LNCAP (cell line): ENCODE data around the gene SPATA2.

Source experiments
- TF ChIP-seq, protein P1 (sequence below): fragments of 450-650 bp; IDR thresholded peaks from 2 replicates; pipeline ENCODE4 v1.5.1; 2017; ENCODE audit warnings: mild to moderate bottlenecking

The SPATA2 gene, protein sequence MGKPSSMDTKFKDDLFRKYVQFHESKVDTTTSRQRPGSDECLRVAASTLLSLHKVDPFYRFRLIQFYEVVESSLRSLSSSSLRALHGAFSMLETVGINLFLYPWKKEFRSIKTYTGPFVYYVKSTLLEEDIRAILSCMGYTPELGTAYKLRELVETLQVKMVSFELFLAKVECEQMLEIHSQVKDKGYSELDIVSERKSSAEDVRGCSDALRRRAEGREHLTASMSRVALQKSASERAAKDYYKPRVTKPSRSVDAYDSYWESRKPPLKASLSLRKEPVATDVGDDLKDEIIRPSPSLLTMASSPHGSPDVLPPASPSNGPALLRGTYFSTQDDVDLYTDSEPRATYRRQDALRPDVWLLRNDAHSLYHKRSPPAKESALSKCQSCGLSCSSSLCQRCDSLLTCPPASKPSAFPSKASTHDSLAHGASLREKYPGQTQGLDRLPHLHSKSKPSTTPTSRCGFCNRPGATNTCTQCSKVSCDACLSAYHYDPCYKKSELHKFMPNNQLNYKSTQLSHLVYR

DNA sequence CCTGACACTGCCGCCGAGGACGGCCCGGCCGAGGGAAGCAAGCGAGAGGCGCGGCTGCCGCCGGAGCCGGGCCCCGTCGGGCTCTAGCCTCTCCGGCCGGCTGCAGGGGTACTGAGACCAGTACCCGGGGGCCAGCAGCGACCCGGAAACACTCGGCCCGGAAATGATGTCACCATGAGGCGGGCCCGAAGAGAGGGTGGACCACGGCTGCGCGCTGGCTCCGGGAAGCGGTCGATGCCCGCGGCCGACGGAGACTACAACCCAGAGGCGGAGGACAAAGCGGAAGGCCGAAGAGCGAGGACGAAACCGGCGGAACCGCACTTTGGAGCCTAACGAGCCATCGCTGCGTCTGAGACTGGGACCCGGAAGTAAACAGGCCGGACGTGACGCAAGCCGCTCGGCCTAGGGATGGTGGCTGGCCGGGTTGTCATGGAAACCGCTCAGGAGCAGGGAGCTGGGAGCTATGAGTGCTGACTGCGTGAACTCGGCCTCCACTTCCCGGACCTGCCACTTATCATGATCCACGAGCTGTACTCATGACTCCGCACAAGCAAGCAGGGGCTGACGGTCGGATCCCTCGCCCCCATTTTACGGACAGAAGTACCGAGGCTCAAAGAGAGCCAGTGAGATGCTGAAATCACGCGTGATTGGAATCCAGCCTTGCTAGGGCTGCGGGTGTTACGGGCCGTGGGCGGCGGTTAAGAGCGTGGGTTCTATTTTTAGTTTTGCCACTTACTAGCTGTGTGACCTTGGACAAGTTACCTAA, at the start of gene SPATA2:
TSS of gene SPATA2 (minus strand) at position 150 of the 766 bp plus-strand sequence. CDS start 7,039 bp downstream, outside the sequence.
- TF ChIP-seq, protein P1, sequence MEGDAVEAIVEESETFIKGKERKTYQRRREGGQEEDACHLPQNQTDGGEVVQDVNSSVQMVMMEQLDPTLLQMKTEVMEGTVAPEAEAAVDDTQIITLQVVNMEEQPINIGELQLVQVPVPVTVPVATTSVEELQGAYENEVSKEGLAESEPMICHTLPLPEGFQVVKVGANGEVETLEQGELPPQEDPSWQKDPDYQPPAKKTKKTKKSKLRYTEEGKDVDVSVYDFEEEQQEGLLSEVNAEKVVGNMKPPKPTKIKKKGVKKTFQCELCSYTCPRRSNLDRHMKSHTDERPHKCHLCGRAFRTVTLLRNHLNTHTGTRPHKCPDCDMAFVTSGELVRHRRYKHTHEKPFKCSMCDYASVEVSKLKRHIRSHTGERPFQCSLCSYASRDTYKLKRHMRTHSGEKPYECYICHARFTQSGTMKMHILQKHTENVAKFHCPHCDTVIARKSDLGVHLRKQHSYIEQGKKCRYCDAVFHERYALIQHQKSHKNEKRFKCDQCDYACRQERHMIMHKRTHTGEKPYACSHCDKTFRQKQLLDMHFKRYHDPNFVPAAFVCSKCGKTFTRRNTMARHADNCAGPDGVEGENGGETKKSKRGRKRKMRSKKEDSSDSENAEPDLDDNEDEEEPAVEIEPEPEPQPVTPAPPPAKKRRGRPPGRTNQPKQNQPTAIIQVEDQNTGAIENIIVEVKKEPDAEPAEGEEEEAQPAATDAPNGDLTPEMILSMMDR, result no peak

DNA sequence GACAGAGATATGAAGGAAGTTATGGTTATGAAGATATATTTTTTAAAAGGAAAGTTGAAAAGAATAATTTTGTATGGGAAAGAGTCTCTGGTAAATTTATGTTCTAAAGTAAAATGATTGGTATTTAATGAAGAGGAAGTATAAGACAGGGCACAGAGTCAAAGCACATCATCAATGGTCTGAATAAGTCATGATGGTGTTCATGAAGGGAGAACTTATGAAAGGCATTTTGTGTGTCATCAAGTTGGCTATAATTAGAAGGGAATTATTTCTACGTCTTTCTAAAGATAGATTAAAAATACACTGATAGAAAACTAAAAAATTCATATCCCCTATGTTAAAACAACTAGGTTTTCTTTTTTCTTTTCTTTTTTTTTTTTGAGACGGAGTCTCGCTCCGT, 46.1 kb upstream of the SPATA2 start:
- TF ChIP-seq, protein P1, result no peak

DNA sequence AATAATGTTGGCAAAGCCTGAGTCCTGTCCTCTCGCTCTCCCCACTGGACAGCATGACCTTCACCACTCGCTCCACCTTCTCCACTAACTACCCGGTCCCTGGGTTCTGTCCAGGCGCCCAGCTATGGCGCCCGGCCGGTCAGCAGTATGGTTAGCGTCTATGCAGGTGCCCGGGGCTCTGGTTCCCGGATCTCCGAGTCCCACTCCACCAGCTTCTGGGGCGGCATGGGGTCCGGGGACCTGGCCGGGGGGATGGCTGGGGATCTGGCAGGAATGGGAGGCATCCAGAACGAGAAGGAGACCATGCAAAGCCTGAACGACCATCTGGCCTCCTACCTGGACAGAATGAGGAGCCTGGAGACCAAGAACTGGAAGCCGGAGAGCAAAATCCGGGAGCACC, 41.4 kb upstream of the SPATA2 start:
- TF ChIP-seq, protein P1, result no peak

DNA sequence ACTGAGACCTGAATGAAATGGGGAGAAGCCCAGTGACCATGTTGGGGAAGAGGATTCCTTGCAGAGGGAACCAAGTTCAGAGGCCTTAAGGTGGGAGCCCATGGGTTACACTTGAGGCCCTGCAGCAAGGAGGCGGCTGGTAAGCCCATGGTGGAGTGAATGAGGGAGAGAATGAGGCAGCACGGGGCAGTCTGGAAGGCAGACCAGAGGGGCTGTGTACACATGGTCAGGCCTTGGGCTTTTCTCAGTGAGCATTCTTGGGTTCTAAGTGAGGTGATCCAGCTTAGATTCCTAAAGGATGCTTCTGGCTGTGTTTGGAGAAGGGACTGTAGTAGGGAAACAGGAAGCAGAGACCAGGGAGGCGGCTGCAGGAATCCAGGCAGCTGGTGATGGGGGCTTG, 39.8 kb upstream of the SPATA2 start:
- TF ChIP-seq, protein P1, result no peak

DNA sequence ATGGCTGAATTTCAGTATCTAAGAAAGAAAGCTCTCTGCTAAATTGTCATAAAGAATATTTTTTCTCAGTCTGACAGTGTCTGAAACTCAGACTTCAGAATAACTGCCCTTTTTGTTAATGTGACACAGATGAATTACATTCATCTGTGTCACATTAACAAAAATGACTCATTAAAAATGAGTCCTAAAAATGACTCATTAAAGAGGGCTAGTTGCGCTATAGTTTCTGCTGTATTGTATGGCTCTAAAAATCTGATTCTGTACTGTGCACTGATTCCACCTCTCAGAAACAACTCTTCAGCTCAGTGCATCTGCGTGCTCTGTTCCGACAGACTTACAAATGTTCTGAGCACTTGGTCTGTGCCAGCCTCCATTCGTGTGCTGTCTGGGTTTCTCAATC, 35.8 kb upstream of the SPATA2 start:
- TF ChIP-seq, protein P1, result no peak

DNA sequence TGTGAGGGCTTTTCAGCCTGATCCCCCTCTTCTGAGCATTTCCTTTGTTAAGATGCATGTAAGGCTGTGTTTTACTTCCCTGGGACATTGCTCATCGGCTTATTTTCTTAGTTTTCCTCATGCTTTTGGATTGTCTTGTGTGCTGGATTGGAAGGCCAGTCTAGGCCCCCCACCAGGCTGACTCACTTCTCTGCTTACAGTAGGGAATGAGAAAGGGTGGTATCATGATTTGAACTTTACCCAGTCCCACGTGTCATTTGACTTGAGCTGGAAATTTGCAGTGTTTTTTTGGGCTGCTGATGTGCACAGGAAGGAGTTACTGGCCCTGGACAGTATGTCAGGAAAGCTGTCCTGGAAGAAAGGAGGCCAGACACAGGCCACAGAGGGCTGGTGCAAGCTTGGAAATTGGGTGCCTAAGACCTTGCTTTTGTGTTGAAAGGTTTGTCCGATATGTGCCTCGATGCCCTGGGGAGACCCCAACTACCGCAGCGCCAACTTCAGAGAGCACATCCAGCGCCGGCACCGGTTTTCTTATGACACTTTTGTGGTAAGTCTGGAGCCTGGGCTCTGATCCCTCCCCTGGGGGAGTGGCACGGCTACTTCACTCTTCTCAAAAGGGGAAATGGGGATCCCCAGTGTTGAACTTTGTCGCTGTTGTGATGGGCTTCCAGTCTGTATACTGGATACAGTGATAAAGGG, 33.6 kb upstream of the SPATA2 start:
- TF ChIP-seq, protein P1, result no peak

DNA sequence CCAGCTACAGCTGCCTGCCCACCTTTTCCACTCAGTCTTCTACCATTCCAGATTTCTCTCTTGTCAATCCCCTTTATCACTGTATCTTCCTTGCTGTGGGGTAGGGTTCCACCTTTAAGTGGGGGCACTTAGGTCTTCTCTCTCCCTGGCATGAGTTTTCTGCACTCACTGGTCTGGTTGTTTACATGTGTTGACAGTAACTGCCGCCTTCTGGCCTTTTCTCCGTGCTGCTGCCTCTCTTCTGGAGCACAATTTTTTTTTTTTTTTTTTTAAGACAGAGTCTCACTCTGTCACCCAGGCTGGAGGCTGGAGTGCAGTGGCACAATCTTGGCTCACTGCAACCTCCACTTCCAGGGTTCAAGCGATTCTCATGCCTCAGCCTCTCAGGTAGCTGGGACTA, 32.8 kb upstream of the SPATA2 start:
- TF ChIP-seq, protein P1, result no peak
